Measurements from ENCODE around the gene CYSTM1.

CYSTM1 gene

DNA sequence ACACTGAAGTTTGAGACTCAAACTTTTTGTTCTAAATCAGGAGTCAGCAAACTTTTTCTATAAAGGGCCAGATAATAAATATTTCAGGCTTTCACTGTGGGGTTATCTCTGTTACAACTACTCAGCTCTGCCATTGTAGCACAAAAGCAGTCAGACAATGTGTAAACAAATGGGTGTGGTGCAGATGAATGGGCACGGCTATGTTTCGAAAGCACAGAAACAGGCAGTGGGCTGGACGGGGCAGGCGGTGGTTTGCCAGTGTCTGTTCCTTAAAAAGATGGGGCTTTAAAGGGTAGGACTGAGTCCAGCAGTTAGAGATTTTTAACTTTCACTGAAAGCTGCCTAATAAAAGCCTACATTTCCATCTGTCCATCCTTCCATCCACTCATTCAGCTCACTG, 79.0 kb downstream of the CYSTM1 start:
- Histone ChIP-seq H3K9ac (ENCODE audit: low read depth, low read length) (no peak overlapping the region), H3K9me3 (ENCODE audit: insufficient read depth, low read depth, low read length) (no peaks in the 10 kb centered on the region), H3K27me3 (ENCODE audit: insufficient read depth, low read length) (no peaks in the 10 kb centered on the region), H3K4me3 (ENCODE audit: low read length) (no peak overlapping the region), H3K4me1 (ENCODE audit: insufficient read depth, low read length) (peaks cover 3% of the 10 kb centered on the region; the same call in 1 of the 2 replicates), H3K36me3 (ENCODE audit: insufficient read depth, low read depth, low read length) (peaks cover 6% of the 10 kb centered on the region; the same call in 1 of the 2 replicates), H3K27ac (ENCODE audit: low read length) (no peak overlapping the region)

DNA sequence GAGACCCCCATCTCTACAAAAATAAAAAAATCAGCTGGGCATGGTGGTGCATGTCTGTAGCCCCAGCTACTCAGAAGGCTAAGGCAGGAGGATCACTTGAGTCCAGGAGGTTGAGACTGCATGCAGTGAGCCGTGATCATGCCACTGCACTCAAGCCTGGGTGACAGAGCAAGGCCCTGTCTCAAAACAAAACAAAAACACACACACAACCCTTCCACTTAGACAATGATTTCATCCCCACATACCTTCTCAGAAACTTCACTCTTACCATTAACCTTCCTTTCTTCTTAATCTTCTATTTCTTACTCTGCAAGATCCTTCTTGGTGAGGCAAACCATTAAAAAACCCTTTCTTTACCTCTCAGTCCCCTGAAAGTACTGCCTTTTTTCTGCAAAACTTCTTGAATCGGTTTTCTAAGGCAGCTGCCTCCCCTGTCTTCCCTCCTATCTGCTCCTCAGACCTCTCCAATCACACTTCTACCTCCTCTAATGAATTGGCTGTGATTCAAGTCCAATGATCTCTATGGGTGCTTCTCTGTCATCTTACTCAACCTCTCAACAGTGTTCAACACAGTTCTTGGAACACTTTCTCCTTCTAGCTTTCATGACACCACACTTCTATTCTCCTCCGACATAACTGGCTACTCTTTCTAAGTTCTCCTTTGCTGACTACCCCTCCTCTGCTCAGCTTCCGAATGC, 80.6 kb downstream of the CYSTM1 start:
- no peaks in the 10 kb centered on the region for H3K27me3 ChIP-seq (ENCODE audit: insufficient read depth, low read length)
- no peaks in the 10 kb centered on the region for H3K36me3 ChIP-seq (ENCODE audit: insufficient read depth, low read depth, low read length)
- H3K4me3 ChIP-seq (ENCODE audit: low read length), result no peak overlapping the region
- peaks cover 8% of the 10 kb centered on the region for H3K4me1 ChIP-seq (ENCODE audit: insufficient read depth, low read length)
- no peaks in the 10 kb centered on the region for H3K9me3 ChIP-seq (ENCODE audit: insufficient read depth, low read depth, low read length)
- no peak overlapping the region for H3K27ac ChIP-seq (ENCODE audit: low read length)
- no peak overlapping the region for H3K9ac ChIP-seq (ENCODE audit: low read depth, low read length)

DNA sequence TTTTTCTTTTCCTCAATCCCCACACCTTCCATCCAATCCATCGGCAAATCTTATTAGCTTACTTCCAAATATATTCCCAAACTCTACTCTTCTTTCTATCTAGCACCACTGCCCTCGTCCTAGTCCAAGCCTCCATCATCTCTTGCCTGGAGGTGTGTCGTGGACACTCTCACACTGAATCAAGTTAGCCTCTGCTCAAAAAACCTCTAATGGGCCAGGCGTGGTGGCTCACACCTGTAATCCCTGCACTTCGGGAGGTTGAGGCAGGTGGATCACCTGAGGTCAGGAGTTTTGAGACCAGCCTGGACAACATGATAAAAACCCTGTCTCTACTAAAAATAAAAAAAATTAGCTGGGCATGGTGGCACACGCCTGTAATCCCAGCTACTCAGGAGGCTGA, 81.7 kb downstream of the CYSTM1 start:
- Histone ChIP-seq H3K4me3 (ENCODE audit: low read length) (no peak overlapping the region), H3K36me3 (ENCODE audit: insufficient read depth, low read depth, low read length) (no peaks in the 10 kb centered on the region), H3K27ac (ENCODE audit: low read length) (no peak overlapping the region), H3K9ac (ENCODE audit: low read depth, low read length) (no peak overlapping the region), H3K9me3 (ENCODE audit: insufficient read depth, low read depth, low read length) (no peaks in the 10 kb centered on the region), H3K27me3 (ENCODE audit: insufficient read depth, low read length) (no peaks in the 10 kb centered on the region), H3K4me1 (ENCODE audit: insufficient read depth, low read length) (peaks cover 8% of the 10 kb centered on the region)

DNA sequence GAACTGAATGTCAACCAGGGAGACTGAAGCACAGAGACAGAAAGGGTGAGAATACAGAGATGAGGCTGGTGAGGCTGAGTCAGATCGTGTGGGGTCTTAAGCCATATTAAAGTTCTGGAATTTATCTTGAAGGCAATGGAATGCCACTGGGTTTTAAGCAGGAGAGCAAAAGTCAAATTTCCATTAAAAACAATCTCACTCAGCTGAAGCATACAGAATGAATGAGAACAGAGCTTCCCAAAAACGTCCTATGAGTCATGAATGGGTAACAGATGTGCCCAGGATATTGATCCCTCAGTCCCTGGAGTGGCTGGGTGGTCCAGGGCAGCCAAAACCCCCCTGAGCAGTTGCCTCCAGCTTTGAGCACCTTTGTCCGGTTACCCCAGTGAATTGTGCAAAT, 83.0 kb downstream of the CYSTM1 start:
- H3K36me3 ChIP-seq (ENCODE audit: insufficient read depth, low read depth, low read length), result no peaks in the 10 kb centered on the region
- H3K9me3 ChIP-seq (ENCODE audit: insufficient read depth, low read depth, low read length), result no peaks in the 10 kb centered on the region
- H3K27me3 ChIP-seq (ENCODE audit: insufficient read depth, low read length), result no peaks in the 10 kb centered on the region
- H3K4me1 ChIP-seq (ENCODE audit: insufficient read depth, low read length), result peaks cover 4% of the 10 kb centered on the region
- H3K27ac ChIP-seq (ENCODE audit: low read length), result no peak overlapping the region
- H3K4me3 ChIP-seq (ENCODE audit: low read length), result no peak overlapping the region
- H3K9ac ChIP-seq (ENCODE audit: low read depth, low read length), result no peak overlapping the region

DNA sequence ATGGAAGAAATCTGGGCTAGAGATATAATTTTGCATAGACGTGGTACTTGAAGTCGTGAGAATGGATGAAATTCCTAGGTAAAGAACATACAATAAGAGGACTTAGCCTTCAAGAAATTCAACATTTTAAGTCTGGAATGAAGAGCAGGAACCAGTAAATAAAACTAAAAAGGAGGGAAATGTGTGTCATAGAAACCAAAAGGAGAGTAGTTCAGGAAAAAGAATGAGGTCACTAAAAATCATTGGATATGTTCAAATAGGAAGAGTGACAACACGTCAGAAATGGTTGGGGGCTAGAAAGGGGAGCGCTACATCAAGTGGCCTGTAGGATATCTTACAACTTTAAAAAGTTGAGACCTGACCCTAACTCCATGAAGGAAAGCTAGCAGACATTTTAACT, 83.9 kb downstream of the CYSTM1 start:
- no peak overlapping the region for H3K4me3 ChIP-seq (ENCODE audit: low read length)
- no peaks in the 10 kb centered on the region for H3K27me3 ChIP-seq (ENCODE audit: insufficient read depth, low read length)
- H3K4me1 ChIP-seq (ENCODE audit: insufficient read depth, low read length), result peaks cover 4% of the 10 kb centered on the region
- H3K27ac ChIP-seq (ENCODE audit: low read length), result no peak overlapping the region
- no peaks in the 10 kb centered on the region for H3K36me3 ChIP-seq (ENCODE audit: insufficient read depth, low read depth, low read length)
- no peak overlapping the region for H3K9ac ChIP-seq (ENCODE audit: low read depth, low read length)
- no peaks in the 10 kb centered on the region for H3K9me3 ChIP-seq (ENCODE audit: insufficient read depth, low read depth, low read length)

DNA sequence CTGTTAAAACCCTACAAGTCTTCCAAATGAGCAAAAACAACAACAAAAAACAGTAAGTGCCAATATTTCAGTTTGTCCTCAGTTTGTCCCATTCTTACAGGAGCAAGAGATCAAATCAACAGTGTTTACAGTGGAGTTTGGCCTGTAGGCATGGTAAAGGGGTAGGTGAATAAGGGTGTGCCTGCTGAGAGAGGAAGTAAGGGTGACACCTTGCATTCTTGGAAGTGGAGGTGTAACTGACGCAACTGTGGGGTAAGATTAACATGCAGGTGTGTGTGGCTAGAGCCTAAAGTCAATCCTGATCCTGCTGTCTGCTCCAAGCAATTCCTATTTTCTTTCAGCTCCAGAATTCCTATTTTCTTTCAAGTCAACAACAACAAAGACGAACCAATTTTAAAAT, 84.5 kb downstream of the CYSTM1 start:
- no peaks in the 10 kb centered on the region for H3K36me3 ChIP-seq (ENCODE audit: insufficient read depth, low read depth, low read length)

DNA sequence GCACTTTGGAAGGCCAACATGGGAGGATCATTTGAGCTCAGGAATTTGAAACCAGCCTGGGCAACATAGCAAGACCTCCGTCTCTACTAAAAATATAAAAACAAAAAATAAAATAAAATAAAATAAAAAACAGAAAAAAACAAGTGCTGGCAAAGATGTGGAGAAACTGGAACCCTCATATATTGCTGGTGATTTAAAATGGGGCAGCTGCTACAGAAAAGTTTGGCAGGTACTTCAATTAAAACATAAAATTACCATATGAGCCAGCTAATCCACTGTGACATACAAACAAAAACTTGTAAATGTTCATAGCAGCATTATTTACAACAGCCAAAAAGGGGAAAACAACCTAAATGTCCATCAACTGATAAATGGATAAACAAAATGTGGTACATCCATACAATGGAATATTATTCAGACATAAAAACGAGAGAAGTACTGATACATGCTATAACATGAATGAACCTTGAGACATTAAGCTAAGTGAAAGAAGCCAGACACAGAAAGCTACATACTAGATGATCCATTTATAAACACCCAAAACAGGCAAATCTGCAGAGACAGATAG, 85.2 kb downstream of the CYSTM1 start:
- no peak overlapping the region for H3K4me3 ChIP-seq (ENCODE audit: low read length)
- H3K4me1 ChIP-seq (ENCODE audit: insufficient read depth, low read length), result peaks cover 4% of the 10 kb centered on the region
- H3K9me3 ChIP-seq (ENCODE audit: insufficient read depth, low read depth, low read length), result no peaks in the 10 kb centered on the region
- no peaks in the 10 kb centered on the region for H3K36me3 ChIP-seq (ENCODE audit: insufficient read depth, low read depth, low read length)
- H3K9ac ChIP-seq (ENCODE audit: low read depth, low read length), result no peak overlapping the region
- H3K27me3 ChIP-seq (ENCODE audit: insufficient read depth, low read length), result no peaks in the 10 kb centered on the region
- H3K27ac ChIP-seq (ENCODE audit: low read length), result no peak overlapping the region

More for the DNA sequence above, 84.5 kb downstream of the CYSTM1 start:
- Histone ChIP-seq H3K27ac (ENCODE audit: low read length) (no peak overlapping the region), H3K4me1 (ENCODE audit: insufficient read depth, low read length) (peaks cover 4% of the 10 kb centered on the region), H3K27me3 (ENCODE audit: insufficient read depth, low read length) (no peaks in the 10 kb centered on the region), H3K4me3 (ENCODE audit: low read length) (no peak overlapping the region), H3K9ac (ENCODE audit: low read depth, low read length) (no peak overlapping the region), H3K9me3 (ENCODE audit: insufficient read depth, low read depth, low read length) (no peaks in the 10 kb centered on the region)

DNA sequence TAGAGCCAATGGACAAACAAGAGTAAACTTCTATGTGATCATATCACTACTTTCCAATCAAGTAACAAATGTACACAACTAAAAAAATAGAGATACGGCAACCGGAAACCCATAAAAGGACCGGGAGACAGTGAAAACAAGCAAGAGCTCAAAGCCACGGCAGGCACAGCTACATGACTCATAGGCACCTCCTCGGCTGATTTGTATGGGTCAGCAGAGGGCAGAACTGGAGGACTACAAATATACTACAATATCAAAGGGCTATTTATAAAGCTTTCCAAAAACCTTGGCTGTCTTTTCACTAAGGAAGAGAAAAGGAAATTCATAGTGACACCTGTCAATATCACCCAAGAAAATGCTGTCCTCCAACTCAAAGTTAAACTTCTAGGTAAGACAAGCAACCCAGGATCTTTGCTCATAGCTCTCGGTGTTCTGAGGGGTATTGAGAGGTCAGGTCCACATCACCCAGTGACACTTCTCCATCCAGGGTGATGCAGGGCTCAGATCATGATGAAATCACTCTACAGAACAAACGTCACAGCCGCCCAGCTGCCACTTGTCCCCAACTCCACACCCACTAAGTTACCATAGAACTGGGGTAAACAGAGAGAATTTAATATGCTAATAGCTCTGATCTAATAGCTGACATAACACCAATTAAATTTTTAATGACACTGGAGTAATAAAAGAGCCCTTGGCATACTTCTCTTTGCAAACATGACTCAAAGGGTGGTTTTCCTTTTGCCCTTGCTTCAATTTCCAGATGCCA, 86.6 kb downstream of the CYSTM1 start:
- Histone ChIP-seq H3K27me3 (ENCODE audit: insufficient read depth, low read length) (no peaks in the 10 kb centered on the region), H3K9me3 (ENCODE audit: insufficient read depth, low read depth, low read length) (no peaks in the 10 kb centered on the region), H3K36me3 (ENCODE audit: insufficient read depth, low read depth, low read length) (no peaks in the 10 kb centered on the region), H3K4me3 (ENCODE audit: low read length) (no peak overlapping the region), H3K27ac (ENCODE audit: low read length) (no peak overlapping the region), H3K4me1 (ENCODE audit: insufficient read depth, low read length) (peaks cover 4% of the 10 kb centered on the region), H3K9ac (ENCODE audit: low read depth, low read length) (no peak overlapping the region)

DNA sequence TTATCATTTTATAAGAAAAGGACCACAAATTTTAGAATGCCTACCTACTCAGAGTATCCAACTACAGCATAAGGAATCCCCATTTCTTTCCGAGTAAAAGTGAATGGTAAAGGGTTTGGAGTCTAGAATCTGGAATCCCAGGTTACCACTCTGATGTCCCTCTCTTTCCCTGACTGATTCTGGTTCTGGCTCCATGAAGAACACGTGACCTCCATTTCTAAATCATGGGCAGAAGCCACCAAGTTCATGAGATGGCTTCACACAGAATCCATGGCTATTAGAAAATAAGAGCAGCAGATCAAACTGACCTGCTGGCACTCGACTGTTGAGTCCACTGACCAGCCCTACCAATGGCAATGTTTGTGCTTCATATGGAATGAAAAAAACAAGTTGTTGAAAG, 87.2 kb downstream of the CYSTM1 start:
- no peak overlapping the region for H3K4me3 ChIP-seq (ENCODE audit: low read length)
- H3K36me3 ChIP-seq (ENCODE audit: insufficient read depth, low read depth, low read length), result no peaks in the 10 kb centered on the region
- no peak overlapping the region for H3K27ac ChIP-seq (ENCODE audit: low read length)
- no peaks in the 10 kb centered on the region for H3K9me3 ChIP-seq (ENCODE audit: insufficient read depth, low read depth, low read length)
- H3K27me3 ChIP-seq (ENCODE audit: insufficient read depth, low read length), result no peaks in the 10 kb centered on the region
- no peak overlapping the region for H3K9ac ChIP-seq (ENCODE audit: low read depth, low read length)
- peaks cover 7% of the 10 kb centered on the region for H3K4me1 ChIP-seq (ENCODE audit: insufficient read depth, low read length)

DNA sequence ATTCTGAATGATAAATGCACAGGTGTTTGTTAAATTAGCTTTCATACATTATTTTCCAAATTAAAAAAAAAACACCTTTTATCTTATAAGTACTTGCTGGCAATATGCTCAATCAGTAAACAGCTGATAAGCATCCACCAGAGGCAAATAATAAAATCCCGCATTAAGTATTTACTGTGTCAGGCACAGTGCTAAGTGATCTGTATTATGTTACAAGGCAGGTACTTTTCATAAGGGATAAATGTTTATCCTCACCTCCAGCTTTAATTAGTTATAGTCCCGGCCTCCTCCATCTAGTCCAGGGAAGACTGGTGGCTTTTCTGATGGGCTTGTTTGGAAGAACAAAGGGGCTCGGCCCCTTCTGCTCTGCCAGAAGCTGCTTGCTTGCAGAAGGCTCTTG, 87.9 kb downstream of the CYSTM1 start:
- Histone ChIP-seq H3K27me3 (ENCODE audit: insufficient read depth, low read length) (no peaks in the 10 kb centered on the region), H3K36me3 (ENCODE audit: insufficient read depth, low read depth, low read length) (no peaks in the 10 kb centered on the region), H3K27ac (ENCODE audit: low read length) (no peak overlapping the region), H3K9me3 (ENCODE audit: insufficient read depth, low read depth, low read length) (no peaks in the 10 kb centered on the region), H3K9ac (ENCODE audit: low read depth, low read length) (no peak overlapping the region), H3K4me1 (ENCODE audit: insufficient read depth, low read length) (peaks cover 11% of the 10 kb centered on the region), H3K4me3 (ENCODE audit: low read length) (no peak overlapping the region)

DNA sequence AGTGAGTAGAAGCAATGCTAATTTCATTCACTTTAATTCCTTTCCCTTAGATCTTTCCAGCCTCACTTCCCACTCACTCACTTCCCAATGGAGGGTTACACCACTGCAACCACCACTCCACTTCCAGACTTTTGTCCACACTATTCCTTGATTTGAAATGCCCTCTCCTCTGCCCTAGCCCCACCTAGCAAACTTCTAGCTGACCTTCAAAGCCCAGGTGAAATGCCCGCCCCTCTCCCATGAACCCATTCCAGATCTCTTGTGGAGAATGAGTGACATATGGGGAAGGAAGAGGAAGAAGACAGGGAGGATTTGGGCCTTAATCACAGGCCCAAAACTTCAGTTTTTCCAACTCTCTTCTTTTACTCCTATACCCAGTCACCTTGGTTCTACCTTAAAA, 90.9 kb downstream of the CYSTM1 start:
- Histone ChIP-seq H3K9ac (ENCODE audit: low read depth, low read length) (no peak overlapping the region), H3K36me3 (ENCODE audit: insufficient read depth, low read depth, low read length) (no peaks in the 10 kb centered on the region), H3K27ac (ENCODE audit: low read length) (no peak overlapping the region), H3K27me3 (ENCODE audit: insufficient read depth, low read length) (no peaks in the 10 kb centered on the region), H3K9me3 (ENCODE audit: insufficient read depth, low read depth, low read length) (no peaks in the 10 kb centered on the region), H3K4me1 (ENCODE audit: insufficient read depth, low read length) (peaks cover 8% of the 10 kb centered on the region; the same call in 1 of the 2 replicates), H3K4me3 (ENCODE audit: low read length) (no peak overlapping the region)

Measured in iPS-20b (cell line).